IPS-NIHi11 (cell line): Measurements from ENCODE around the gene SUGCT.

ENCODE experiments used
- DNase-seq: peaks from one replicate; pipeline ENCODE4 v3.0.0; 2012; ENCODE audit warnings: mixed read lengths, low spot score

The SUGCT gene

GRCh38 chr7:40474790-40475680 is 340.2 kb downstream of the SUGCT start:
- no peak for DNase-seq

- DNase-seq, result no peak
These were observed 340.8 kb downstream of the SUGCT start for GRCh38 chr7:40475681-40475982.

GRCh38 chr7:40477094-40477493 is 342.3 kb downstream of the SUGCT start:
- no peak for DNase-seq

- no peak for DNase-seq
These were observed 348.0 kb downstream of the SUGCT start for GRCh38 chr7:40482845-40483244.

DNA sequence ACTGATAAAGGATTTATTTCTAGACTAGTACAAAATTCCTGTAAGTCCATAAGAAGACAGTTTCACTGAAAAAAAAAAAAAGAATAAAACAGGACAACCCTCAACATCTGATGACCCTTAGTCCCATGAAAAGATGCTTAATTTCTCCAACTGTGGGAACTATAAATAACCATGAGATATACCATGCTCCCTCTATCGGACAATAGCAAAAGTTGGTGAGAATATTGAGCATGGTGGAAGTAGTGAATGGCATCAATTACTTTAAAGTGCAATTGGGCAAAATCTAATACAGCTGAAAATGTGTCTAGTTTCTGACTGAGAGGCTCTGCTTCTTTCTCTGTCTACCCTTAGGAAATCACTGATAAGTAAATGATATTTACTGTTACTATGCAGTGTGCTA is 348.8 kb downstream of the SUGCT start:
- no peak for DNase-seq

DNA sequence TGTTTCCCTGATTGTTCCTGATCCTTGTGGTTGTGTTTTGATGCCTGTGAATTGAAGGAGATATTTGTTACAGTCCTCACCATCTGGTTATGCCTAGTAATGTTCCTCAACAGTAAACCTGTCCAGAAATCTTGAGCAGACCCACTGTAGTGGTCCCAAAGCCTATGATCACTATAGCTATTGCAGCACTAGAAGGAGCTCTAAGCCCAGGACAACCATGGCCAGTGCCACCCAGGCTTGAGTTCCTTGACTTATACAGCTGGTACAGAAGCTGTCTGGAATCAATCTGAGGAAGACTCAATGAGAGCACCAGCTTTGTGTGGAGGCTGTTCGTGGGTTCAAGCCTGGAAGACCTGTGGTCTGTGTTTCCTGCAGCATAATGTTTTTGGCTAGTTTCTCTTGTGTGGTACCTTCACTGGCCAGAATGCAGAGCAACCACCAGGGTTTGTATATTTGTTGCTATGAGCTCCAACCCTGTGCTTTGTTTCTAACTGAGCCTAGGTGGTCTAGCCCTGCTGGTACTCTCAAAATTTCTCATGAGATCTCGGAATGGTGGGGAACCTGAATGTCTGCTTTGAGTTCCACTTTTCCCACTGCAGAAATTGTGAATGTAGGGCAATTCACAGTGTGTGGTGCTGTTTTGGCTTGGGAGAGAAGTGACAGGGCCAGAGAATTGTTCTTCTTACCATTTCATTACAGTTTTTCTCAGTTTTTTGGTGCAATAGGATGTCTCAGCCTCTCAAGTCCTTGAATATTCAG is 355.2 kb downstream of the SUGCT start:
- no peak for DNase-seq

DNA sequence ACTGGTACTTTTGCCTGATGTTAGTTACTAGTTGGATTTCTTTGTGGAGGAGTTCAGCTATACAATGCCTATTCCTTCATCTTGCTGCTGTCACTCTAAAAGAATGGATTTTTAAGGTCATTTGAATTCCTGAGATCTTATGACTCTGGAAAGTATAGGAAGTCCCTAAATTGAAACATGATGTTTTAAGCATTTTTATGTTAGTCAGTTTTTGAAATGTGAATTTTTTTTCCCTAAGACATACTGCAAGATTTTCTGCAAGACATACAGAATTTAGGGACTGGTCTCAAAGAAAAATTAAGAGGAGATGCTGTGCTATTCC is 355.8 kb downstream of the SUGCT start:
- DNase-seq, result no peak

DNA sequence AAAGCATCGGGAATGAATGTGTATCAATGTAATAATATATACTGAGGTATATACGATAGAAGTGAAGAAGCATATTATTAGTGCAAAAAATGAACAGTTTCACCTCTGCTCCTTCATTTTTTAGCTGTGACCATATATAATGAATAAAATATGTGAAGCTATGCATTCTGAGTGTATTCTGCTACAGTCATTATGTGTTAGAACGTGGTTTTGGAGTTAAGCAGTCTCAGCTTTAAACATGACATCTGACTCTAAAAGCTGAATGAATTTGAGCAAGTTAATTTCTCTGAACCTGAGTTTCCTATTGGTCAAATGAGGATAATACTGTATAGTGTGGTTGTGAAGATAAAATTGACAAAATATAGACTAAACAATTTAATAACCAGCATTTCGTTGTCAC is 358.1 kb downstream of the SUGCT start:
- no peak for DNase-seq

DNA sequence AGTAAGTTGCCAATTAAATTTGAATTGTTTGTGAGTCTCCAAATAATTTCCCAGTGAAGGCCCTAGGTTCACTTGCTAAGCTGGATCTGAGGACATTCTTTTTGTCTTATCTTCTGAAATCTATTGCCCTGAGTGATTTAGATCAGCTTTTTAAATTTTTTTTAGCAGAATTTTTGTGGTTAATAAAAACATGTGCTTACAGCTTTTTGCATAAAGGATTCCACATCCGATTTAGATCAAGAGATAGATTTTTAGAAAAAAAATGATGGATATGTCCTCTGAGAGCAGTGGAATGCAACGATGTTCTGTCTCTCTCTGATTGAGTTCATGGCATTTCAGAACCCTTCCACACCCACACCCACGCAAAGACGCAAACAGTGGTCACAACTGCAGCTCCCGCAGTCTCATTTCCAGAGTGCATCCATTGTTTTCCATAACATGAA is 358.8 kb downstream of the SUGCT start:
- no peak for DNase-seq

DNA sequence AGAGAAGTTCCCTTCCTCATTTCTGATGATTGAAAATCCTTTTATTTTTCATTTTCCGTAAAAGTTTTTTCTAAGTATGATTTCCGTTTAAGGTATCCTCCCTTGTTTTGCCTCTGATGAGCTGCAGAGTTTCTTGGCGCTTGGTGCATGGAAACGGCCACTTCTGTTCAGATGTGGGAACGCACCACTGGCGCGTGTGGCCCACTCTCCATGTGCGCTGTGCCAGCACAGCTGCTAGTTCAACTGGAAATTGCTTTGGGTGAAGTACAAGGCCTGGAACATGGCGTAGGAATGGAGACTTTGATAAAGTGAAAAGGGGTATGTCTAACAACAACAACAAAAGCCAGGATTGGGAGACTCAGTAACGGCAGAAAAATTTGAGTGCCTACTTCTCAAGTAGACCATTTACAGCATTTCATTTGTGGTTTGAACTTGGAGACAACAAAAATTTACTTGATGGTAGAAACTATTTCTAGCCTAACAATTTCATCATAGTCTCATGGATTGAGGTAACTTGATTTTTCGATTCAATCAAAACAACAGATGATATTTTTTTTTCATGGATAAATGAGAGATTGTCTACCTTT is 364.2 kb downstream of the SUGCT start:
- DNase-seq, result no peak

DNA sequence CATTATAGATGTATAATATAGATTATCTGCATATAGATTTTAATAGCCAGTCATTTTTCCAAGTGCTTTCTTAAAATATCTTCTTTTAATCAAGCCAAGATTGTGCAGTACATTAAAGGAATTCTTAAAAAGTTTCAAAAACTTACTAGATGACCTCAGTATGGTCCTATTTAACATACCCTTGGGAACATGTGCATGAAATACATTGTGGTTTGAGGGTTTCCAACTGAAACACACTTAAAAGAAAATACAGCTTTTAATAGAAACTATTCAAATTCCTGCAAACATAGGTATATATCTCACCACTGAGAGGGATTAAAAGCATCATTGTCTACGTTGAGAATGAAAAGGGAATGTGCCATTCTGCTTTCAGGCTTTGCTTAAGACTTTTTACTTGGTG is 364.9 kb downstream of the SUGCT start:
- DNase-seq, result no peak

GRCh38 chr7:40500219-40500618 is 365.4 kb downstream of the SUGCT start:
- no peak for DNase-seq

- no peak for DNase-seq
These were observed 367.6 kb downstream of the SUGCT start for GRCh38 chr7:40502359-40502758.

DNA sequence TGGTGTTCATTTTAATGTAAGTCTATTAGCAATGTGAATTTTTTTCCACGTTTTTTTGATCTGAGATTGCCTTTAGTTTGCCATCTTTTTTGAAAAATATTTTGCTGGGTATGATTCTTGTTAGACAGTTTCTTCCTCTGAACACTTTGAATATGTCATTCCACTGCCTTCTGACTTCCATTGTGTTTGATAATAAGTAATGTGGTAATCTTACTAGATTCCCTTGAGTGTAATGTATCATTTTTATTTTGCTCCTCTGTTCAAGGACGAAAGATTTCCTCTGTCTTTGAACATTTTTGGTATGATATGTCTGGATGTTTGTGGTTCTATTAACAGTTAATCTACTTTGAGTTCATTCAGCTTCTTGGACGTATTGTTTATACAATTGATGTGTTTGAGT is 371.4 kb downstream of the SUGCT start:
- DNase-seq, result no peak

GRCh38 chr7:40507166-40507565 is 372.4 kb downstream of the SUGCT start:
- peak; percentile 22 for DNase-seq

GRCh38 chr7:40509287-40509996 is 374.6 kb downstream of the SUGCT start:
- no peak for DNase-seq

- no peak for DNase-seq
These were observed 381.6 kb downstream of the SUGCT start for GRCh38 chr7:40516376-40516775.

- DNase-seq, result no peak
These were observed 384.2 kb downstream of the SUGCT start for GRCh38 chr7:40519009-40519408.

DNA sequence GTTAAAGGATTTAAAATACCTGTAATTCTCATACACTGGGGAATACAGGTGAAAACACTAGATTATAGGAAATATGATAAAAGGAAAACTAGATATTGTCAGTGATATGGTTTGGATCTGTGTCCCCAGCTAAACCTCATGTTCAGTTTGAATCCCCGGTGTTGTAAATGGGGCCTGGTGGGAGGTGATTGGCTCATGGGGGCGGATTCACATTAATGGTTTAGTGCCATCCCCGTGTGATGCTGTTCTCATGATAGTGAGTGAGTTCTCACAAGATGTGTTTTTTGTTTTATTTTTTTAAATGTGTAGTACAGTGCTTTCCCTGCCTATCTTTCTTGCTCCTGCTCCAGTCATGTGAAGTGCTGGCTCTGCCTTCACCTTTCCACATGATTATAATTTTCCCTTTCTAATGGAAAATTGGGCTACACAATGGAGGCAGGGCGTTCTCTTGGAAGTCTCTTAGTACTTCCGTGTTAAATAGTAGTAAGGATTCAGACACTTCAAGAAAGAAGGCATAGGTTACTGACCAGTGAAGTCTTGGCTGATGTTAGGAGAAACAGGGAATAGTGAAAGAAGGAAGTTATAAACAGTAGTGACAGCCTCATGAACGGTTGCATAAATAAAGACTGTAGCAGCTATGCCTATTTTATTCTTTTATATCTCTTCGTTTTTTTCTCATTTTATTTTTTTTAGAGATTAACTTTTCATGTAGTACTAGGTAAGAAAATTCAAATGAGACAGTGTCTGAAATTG is 386.4 kb downstream of the SUGCT start:
- no peak for DNase-seq

- DNase-seq, result no peak
These were observed 391.0 kb downstream of the SUGCT start for GRCh38 chr7:40525764-40526163.

DNA sequence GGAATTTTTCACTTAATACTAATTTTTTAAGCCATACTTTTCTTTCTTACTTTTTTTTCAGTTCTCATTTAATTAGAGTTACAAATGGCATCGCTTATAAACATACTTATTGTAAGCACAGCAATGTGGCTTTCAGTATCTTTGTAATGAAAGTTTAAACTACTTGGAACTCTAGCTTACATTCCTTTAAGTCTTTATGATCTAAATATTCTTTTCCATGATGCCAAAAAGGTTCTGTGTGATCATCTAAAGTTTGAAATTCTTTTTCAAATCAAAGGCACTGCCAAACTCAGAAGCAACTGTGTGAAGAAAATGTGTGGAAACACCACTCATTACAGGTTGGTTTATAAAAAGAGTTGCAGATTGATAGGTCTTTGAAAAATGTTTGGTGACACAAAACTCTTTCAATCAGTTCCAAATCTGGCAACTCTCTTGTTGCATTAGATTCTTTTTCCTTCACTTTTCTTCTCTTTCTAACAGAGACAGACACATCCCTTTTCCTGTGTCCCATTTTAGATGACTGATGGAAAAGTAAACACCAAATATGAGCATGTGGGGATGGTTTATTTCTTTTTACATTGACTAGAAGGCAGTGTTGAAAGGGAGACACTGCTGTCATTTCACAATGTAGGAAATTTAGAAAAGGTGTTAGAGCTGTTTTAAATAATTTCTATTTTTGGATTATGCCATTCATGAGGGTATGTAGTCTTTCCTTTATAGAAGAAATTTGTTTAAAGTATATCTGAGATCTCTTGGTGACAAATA is 392.3 kb downstream of the SUGCT start:
- DNase-seq, result no peak
